Loucy (cell line): ENCODE results near the gene DHRS3.

ENCODE experiments used
- H2AFZ ChIP-seq: fragments of 200-600 bp; sonication (generic); 2 replicates; pipeline ENCODE4 v1.6.0; 2016; ENCODE audit warnings: antibody characterized with exemption, mild to moderate bottlenecking, low read length, moderate library complexity
- H3F3A ChIP-seq: fragments of 200-600 bp; 2 replicates; pipeline ENCODE4 v1.6.0; 2016; ENCODE audit warnings: antibody characterized with exemption, low read depth, mild to moderate bottlenecking
- H3K27me3 ChIP-seq: fragments of 200-600 bp; sonication (generic); 2 replicates; pipeline ENCODE4 v1.6.1; 2014; ENCODE audit warnings: low read length, mild to moderate bottlenecking; ENCODE audit not compliant: insufficient read depth, poor library complexity, severe bottlenecking
- H3K36me3 ChIP-seq: fragments of 200-600 bp; sonication (generic); 2 replicates; pipeline ENCODE4 v1.6.1; 2016; ENCODE audit warnings: low read length; ENCODE audit not compliant: insufficient read depth
- H3K4me1 ChIP-seq: fragments of 200-600 bp; sonication (generic); 2 replicates; pipeline ENCODE4 v1.5.1; 2014; ENCODE audit warnings: low read length, mild to moderate bottlenecking; ENCODE audit not compliant: insufficient read depth, poor library complexity, severe bottlenecking
- H3K4me2 ChIP-seq: fragments of 200-600 bp; sonication (generic); 2 replicates; pipeline ENCODE4 v1.6.0; 2014; ENCODE audit warnings: antibody characterized with exemption, low read length, low read depth, mild to moderate bottlenecking; ENCODE audit not compliant: poor library complexity, severe bottlenecking
- H3K4me3 ChIP-seq: fragments of 200-600 bp; sonication (generic); 2 replicates; pipeline ENCODE4 v1.5.1; 2014; ENCODE audit warnings: low read length, mild to moderate bottlenecking, mixed read lengths; ENCODE audit not compliant: poor library complexity, severe bottlenecking
- H3K79me2 ChIP-seq: fragments of 200-600 bp; sonication (generic); 2 replicates; pipeline ENCODE4 v1.6.1; 2014; ENCODE audit warnings: low read length; ENCODE audit not compliant: insufficient read depth
- H3K9ac ChIP-seq: fragments of 200-600 bp; sonication (generic); 2 replicates; pipeline ENCODE4 v1.6.0; 2014; ENCODE audit warnings: mild to moderate bottlenecking, low read depth, low read length, moderate library complexity; ENCODE audit not compliant: poor library complexity, severe bottlenecking
- H3K9me2 ChIP-seq: fragments of 200-600 bp; sonication (generic); replicated peaks from 2 replicates; pipeline ENCODE4 v1.6.1; 2016; ENCODE audit warnings: low read depth, low read length, mixed read lengths
- H3K9me3 ChIP-seq: fragments of 200-600 bp; sonication (generic); 2 replicates; pipeline ENCODE4 v1.6.1; 2014; ENCODE audit warnings: mild to moderate bottlenecking, antibody characterized with exemption, low read length, low read depth; ENCODE audit not compliant: insufficient read depth
- H4K20me1 ChIP-seq: fragments of 200-600 bp; sonication (generic); 2 replicates; pipeline ENCODE4 v1.6.0; 2014; ENCODE audit warnings: antibody characterized with exemption, low read length, mild to moderate bottlenecking; ENCODE audit not compliant: insufficient read depth, poor library complexity, severe bottlenecking
- EZH2phosphoT487 ChIP-seq: fragments of 200-600 bp; IDR thresholded peaks from 2 replicates; pipeline ENCODE4 v1.6.1; 2018; ENCODE audit warnings: antibody characterized with exemption, mild to moderate bottlenecking, moderate library complexity, borderline replicate concordance
- TF ChIP-seq, protein P1 (sequence below): fragments of 200-600 bp; sonication (generic); conservative IDR thresholded peaks from 2 replicates; pipeline ENCODE4 v1.5.1; 2014; ENCODE audit warnings: mild to moderate bottlenecking, antibody characterized with exemption, low read length

DHRS3 gene

DNA sequence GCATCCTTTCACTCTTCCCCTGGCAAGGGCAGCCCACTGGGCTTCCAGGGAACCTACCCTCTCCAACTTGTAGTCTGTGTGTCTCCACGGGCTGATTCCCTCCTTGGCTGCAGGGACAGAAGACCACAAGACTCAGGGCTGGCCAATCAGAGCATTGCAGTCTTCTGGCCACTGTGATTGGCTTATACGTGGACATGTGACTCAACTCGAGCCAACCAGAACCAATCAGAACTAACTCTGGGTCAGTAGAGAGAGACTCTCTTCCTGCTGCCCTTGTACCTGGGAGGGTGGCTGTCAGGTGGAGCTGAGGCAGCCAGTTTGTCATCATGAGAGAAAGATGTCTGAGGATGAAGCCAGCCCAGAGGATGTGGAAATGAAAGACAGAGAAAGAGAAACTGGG lies 64.0 kb downstream of the DHRS3 start:
- Histone ChIP-seq H3K4me1 (no peaks in the 10 kb centered on the region), H3K36me3 (no peaks in the 10 kb centered on the region), H3K9me2 (no peaks in the 10 kb centered on the region), H2AFZ (no peak overlapping the region), H3K9me3 (no peaks in the 10 kb centered on the region), H3K4me2 (no peak overlapping the region), H4K20me1 (no peaks in the 10 kb centered on the region), H3K79me2 (no peaks in the 10 kb centered on the region), H3F3A (no peaks in the 10 kb centered on the region), H3K27me3 (no peaks in the 10 kb centered on the region), H3K4me3 (no peak overlapping the region), H3K9ac (no peak overlapping the region)
- TF ChIP-seq, protein P1, sequence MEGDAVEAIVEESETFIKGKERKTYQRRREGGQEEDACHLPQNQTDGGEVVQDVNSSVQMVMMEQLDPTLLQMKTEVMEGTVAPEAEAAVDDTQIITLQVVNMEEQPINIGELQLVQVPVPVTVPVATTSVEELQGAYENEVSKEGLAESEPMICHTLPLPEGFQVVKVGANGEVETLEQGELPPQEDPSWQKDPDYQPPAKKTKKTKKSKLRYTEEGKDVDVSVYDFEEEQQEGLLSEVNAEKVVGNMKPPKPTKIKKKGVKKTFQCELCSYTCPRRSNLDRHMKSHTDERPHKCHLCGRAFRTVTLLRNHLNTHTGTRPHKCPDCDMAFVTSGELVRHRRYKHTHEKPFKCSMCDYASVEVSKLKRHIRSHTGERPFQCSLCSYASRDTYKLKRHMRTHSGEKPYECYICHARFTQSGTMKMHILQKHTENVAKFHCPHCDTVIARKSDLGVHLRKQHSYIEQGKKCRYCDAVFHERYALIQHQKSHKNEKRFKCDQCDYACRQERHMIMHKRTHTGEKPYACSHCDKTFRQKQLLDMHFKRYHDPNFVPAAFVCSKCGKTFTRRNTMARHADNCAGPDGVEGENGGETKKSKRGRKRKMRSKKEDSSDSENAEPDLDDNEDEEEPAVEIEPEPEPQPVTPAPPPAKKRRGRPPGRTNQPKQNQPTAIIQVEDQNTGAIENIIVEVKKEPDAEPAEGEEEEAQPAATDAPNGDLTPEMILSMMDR, result no peak
- no peak for TF ChIP-seq EZH2phosphoT487

DNA sequence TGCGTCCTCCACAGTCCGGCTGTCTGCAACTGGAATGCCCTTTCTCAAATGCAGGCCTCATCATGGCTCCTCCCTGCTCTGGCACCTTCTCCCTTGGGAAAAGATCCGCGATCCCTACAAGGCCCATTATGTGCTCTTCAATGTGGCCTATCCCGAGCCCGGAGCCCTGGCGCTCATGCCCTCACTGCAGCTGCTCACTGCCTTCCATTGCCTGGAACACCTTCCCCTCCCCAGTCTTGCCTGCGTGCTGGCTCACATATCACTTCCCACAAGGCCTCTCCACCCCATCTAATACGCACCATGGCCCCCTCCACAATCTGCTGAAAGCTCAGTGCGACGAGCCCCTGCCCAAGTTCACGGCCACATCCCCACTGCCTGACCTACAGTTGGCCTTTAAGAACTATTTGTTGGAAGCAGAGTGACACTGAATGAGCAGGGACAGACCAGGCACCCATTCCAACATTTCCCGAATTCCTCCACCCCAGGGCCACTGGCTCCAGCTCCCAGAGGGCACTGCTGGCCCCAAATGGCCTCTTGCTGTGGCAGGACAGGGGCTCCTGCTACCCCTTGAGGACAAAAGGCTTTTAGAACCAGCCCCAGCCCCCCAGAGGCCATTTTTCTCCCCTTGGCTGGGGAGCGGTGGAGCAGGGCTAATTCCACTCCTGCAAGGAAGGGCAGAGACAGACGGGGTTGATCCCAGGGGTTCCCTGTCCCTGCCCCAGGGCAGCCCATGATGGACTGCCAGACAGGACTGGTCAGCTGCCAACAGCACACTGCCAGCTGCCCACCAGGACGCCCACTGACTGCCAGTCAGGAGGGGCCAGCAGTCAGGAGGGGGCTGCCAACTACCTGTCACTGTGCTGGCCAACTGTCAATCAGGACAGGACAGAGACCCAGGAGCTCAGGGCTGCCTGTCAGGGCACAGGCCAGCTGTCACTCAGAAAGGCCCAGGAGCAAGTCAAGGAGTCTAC lies 64.8 kb downstream of the DHRS3 start:
- TF ChIP-seq, protein P1, result no peak
- TF ChIP-seq EZH2phosphoT487, result no peak
- H3K4me1 ChIP-seq, result no peaks in the 10 kb centered on the region

DNA sequence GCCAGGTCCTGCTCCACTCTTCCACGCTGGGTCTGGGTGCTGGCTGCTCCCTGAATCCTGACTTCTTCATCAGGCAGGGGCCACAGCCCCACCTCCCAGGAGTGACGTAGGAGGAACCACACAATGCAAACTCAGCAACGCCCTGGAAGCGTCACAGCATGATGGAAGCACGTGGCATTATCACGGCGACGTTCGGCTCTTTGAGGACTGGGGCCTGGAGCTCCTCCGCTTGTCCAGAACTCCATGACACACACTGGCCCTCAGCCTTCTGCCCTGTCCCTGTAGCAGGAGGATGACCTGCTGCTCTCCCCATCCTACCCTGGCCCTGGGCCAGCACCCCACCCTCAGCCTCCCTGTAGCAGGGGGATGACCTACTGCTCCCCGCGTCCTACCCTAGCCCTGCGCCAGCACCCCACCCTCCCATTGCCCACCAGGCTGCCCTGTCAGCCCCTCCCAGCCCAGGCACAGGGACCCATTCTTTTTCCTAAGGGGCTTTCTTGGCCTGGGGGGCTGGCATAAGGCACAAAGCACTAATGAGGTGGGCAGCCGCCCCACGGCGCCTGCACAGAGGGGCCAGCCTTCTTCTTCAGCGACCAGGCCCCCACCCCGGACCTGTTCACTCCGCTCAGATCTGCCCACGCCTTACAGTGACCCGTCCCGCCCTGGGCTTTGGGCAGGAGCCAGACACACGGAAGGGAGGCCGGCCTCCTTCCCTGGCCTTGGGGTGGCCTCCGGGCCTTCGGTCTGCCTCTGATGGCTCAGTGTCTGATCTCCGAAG lies 65.7 kb downstream of the DHRS3 start:
- H3F3A ChIP-seq, result no peaks in the 10 kb centered on the region
- TF ChIP-seq, protein P1, result no peak
- TF ChIP-seq EZH2phosphoT487, result no peak
- no peak overlapping the region for H3K4me2 ChIP-seq
- no peaks in the 10 kb centered on the region for H4K20me1 ChIP-seq
- H3K79me2 ChIP-seq, result no peaks in the 10 kb centered on the region
- no peaks in the 10 kb centered on the region for H3K36me3 ChIP-seq
- H3K4me3 ChIP-seq, result no peak overlapping the region
- no peaks in the 10 kb centered on the region for H3K27me3 ChIP-seq
- H3K9ac ChIP-seq, result no peak overlapping the region
- no peaks in the 10 kb centered on the region for H3K9me2 ChIP-seq
- no peaks in the 10 kb centered on the region for H3K9me3 ChIP-seq
- no peak overlapping the region for H2AFZ ChIP-seq
- no peaks in the 10 kb centered on the region for H3K4me1 ChIP-seq

More for the DNA sequence above, 64.8 kb downstream of the DHRS3 start:
- no peaks in the 10 kb centered on the region for H3K9me3 ChIP-seq
- H3K4me3 ChIP-seq, result no peak overlapping the region
- no peak overlapping the region for H3K9ac ChIP-seq
- H3F3A ChIP-seq, result no peaks in the 10 kb centered on the region
- H2AFZ ChIP-seq, result no peak overlapping the region
- H3K9me2 ChIP-seq, result no peaks in the 10 kb centered on the region
- no peaks in the 10 kb centered on the region for H3K27me3 ChIP-seq
- no peak overlapping the region for H3K4me2 ChIP-seq
- H3K79me2 ChIP-seq, result no peaks in the 10 kb centered on the region
- H4K20me1 ChIP-seq, result no peaks in the 10 kb centered on the region
- no peaks in the 10 kb centered on the region for H3K36me3 ChIP-seq
